GM18526 (cell line): Measurements from ENCODE around the gene GLI2.

Experiments used
- POLR2A ChIP-seq: IDR thresholded peaks from 3 replicates; pipeline ENCODE4 v1.6.1; 2011; ENCODE audit not compliant: insufficient read length; ENCODE audit errors: extremely low read depth

The GLI2 gene

DNA sequence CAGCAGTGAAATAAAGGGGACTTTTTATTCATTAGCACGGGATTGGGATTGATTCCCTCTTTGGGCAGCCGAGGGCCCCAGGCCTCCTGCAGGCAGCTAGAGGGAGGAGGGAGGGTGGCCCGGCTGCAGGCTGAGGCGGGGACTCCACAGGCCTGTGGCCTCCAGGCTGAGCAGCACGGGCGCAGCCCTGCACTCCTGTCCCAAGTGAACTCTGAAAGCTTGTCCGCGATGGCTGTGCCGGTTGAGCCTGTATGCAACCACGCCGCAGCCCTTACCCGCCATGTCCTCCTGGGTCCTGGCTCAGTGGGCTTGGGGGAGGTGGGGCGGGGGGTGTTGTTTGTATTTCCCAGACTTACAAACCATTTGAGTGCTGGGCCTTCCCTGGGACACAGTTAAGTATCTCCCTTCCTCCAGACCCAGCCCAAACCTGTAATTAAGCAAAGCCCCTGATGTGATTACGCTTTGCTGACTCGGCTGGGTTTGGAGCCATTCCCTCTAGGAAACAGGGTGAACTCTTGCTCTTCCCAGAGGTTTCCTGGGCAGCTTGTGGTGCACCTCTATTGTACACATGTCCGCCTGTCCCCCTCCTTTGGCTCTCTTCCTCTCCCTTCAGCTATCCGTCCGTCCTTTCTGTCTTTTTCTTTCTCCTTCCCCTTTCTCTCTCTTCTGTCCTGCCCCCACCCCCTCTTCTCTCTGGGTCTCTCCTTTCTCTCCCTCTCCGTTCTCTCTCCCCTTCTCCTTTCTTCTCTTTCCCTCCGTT is 5.3 kb downstream of the GLI2 start:
- no peak for TF ChIP-seq POLR2A

- TF ChIP-seq POLR2A, result no peak
These were observed 6.2 kb downstream of the GLI2 start for GRCh38 chr2:120741571-120742561.

GRCh38 chr2:120743657-120744056 is 8.0 kb downstream of the GLI2 start:
- no peak for TF ChIP-seq POLR2A

GRCh38 chr2:120744817-120745216 is 9.1 kb downstream of the GLI2 start:
- TF ChIP-seq POLR2A, result no peak

DNA sequence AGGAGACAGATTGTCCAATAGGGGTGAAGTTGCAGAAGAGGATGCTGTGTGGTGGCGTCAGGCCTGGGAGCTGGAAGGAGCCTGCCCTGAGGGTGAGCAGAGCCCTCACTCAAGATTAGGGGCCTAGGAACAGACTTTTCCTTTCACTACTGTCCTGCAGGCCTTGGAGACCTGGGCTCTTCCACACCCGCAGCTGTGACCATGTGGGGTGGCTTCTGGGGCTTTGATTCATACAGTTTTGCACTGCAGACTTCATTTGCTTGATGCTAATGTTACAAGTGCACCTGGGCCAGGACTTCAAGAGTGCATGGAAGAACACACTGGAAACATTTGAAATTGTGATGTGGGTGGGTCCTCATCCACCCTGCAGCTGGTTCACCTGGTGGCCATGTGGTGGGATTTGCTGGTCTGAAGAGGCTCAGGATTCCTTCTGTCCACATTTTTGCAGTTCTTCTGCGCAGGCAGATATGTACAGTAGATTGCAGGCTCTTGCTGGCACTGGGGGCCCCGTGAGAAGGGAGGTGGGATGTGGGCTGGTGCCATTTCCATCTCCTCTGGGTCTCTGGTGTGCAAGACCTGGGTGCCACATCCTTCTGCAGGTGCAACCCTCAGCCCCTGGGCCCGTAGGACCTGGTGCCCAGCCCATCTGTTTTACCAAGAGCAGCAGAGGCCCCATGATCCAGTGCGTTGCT is 9.9 kb downstream of the GLI2 start:
- no peak for TF ChIP-seq POLR2A

DNA sequence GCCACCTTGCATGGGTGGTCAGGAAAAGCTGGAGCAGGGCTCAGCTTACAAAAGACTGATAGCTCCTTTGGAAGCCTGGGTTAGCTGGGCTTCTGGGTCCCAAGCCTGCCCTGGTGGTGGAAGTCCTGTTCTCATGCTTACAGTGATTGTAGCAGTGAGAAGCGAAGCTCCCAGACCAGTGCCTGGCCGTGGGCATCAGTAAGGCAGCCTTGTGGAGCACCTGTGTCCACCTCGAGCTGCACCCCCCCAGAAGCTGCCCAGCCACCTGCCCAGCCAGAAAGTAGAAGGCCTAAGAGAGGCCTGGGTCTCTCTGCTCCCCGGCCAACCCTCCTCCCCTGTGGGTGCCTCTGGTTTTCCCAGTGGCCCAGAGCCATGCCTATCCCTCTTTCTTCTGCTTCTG is 10.5 kb downstream of the GLI2 start:
- TF ChIP-seq POLR2A, result no peak

GRCh38 chr2:120747281-120747680 is 11.6 kb downstream of the GLI2 start:
- no peak for TF ChIP-seq POLR2A

- TF ChIP-seq POLR2A, result no peak
These were observed 12.0 kb downstream of the GLI2 start for GRCh38 chr2:120747706-120748105.

- no peak for TF ChIP-seq POLR2A
These were observed 12.6 kb downstream of the GLI2 start for GRCh38 chr2:120748310-120748709.

DNA sequence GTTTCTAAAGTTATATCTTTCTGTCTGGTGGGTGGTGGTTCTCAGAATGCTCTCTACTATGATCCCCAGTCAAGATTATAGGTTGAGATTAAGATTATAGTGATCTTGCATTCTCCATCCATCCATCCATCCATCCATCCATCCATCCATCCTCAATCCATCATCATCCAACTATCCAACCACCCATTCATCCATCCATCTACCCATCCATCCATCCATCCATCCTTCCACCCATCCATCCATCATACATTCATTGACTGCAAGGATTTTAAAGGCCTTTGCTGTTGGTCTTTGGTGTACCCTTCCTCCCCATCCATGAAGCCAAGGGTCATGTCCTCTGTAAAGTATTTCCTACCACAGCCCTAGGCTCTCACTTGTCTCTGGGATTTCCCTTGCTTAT is 13.1 kb downstream of the GLI2 start:
- no peak for TF ChIP-seq POLR2A

DNA sequence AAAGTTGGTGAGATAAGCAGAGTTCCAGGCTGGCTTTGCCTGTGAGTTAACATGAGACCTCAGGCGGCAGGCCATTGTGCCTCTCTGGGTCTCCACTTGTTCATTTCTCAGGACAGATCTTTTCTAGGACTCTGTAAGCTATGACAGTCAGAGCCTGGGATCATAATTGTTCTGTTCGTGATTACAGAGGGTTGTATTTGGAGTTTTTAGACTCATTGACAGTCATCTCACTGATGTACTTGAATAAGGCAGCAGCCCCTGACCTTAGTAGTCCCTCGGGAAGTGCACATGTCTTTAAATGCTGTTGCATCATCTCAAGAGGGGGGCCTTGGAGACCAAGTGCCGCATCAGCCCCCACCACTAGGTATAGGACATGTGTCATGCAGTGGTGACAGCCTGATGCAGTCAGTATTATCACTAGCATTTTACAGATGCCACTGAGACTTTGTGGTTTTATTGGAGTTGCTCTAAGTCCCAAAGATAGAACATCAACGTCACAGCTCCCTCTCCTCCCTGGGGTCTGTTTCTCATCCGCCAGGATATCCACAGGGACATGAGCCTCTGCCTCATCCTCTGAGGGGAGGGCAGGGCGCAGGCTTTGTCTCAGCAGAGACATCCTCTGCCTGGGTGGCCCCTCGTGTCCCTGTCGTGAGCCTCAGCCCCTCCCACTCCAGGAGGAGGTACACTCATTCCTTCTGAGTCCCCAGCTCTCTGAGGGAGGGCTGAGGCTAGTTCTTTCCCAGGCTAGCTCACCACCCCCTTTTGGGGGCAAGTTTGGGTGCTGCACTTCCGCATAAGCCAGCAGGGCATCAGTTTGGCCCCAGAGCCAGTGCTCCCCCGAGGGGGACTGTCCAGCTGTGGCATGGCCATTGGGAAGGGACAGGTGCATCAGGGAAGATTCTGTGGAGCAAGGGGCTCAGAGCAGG is 14.1 kb downstream of the GLI2 start:
- no peak for TF ChIP-seq POLR2A

- TF ChIP-seq POLR2A, result no peak
These were observed 15.0 kb downstream of the GLI2 start for GRCh38 chr2:120750488-120751210.

- no peak for TF ChIP-seq POLR2A
These were observed 15.9 kb downstream of the GLI2 start for GRCh38 chr2:120751553-120751952.

- no peak for TF ChIP-seq POLR2A
These were observed 18.6 kb downstream of the GLI2 start for GRCh38 chr2:120754067-120754960.
